D721Med (cell line): ENCODE measurements around the gene CCP110.
A peak's percentile ranks its signal among the peaks of the same experiment; 100 is the strongest.

ENCODE experiments used
- DNase-seq: peaks from one replicate; pipeline ENCODE4 v3.0.0; 2011; ENCODE audit warnings: low spot score; ENCODE audit not compliant: insufficient read length
- FAIRE-seq: peaks from 2 replicates; lab custom pipeline; 2011; peaks lifted over from hg19 to GRCh38; lab: Jason Lieb, UNC
- CTCF ChIP-seq: IDR thresholded peaks from 2 replicates; pipeline ENCODE4 v1.5.1; 2012; ENCODE audit warnings: mild to moderate bottlenecking, control low read depth; ENCODE audit not compliant: insufficient read depth; ENCODE audit errors: missing control alignments

CCP110 gene

GRCh38 chr16:19583665-19584300, 60.0 kb downstream of the CCP110 start:
- TF ChIP-seq CTCF = peak; percentile 90
- DNase-seq (no peak), FAIRE-seq (no peak)

- TF ChIP-seq CTCF = no peak
- DNase-seq (no peak), FAIRE-seq (no peak)
These were observed 64.9 kb downstream of the CCP110 start for GRCh38 chr16:19588661-19589060.

GRCh38 chr16:19589106-19589505, 65.4 kb downstream of the CCP110 start:
- DNase-seq = no peak
- no peak for FAIRE-seq
- no peak for TF ChIP-seq CTCF

GRCh38 chr16:19589771-19590302, 66.1 kb downstream of the CCP110 start:
- no peak for DNase-seq
- TF ChIP-seq CTCF = no peak
- no peak for FAIRE-seq

GRCh38 chr16:19595043-19595767, 71.5 kb downstream of the CCP110 start:
- TF ChIP-seq CTCF = no peak
- DNase-seq = no peak
- FAIRE-seq = no peak

GRCh38 chr16:19598805-19599510, 75.2 kb downstream of the CCP110 start:
- DNase-seq = no peak
- TF ChIP-seq CTCF = no peak
- FAIRE-seq = no peak
